ENCODE data around the gene ABCA4.
"Not testable (repeated sequence)": the region's sequence is repeated elsewhere in the genome, so short reads cannot be mapped to it uniquely, and the experiment has no call there.

ABCA4 gene

GRCh38 chr1:93959413-93959812, 161.5 kb downstream of the ABCA4 start:
- no peak for TF ChIP-seq CTCF (IDR thresholded peaks at IDR 0.05; ENCODE audit: low read depth, low read length, missing control alignments)
- Histone ChIP-seq H3K4me3 (ENCODE audit: low read depth, low read length) (no peak overlapping the region), H3K27ac (no peak overlapping the region), H3K27me3 (replicated peaks) (no peaks in the 10 kb centered on the region), H3K36me3 (replicated peaks) (no peaks in the 10 kb centered on the region)
- in situ Hi-C loops (cut with HindIII; ENCODE audit: low pct_ligation_motif_present, low sequenced_read_pairs) = no loop called here
- no peak for DNase-seq

GRCh38 chr1:93958726-93959100, 162.2 kb downstream of the ABCA4 start:
- Histone ChIP-seq H3K4me3 (ENCODE audit: low read depth, low read length) (no peak overlapping the region), H3K27me3 (replicated peaks) (no peaks in the 10 kb centered on the region), H3K27ac (no peak overlapping the region), H3K36me3 (replicated peaks) (no peaks in the 10 kb centered on the region)
- no peak for DNase-seq
- in situ Hi-C loops (cut with HindIII; ENCODE audit: low pct_ligation_motif_present, low sequenced_read_pairs) = no loop called here
- no peak for TF ChIP-seq CTCF (IDR thresholded peaks at IDR 0.05; ENCODE audit: low read depth, low read length, missing control alignments)

GRCh38 chr1:93958032-93958725, 162.8 kb downstream of the ABCA4 start:
- in situ Hi-C loops (cut with HindIII; ENCODE audit: low pct_ligation_motif_present, low sequenced_read_pairs) = no loop called here
- no peak for DNase-seq
- H3K36me3 ChIP-seq (replicated peaks) = no peaks in the 10 kb centered on the region
- no peaks in the 10 kb centered on the region for H3K27me3 ChIP-seq (replicated peaks)
- H3K27ac ChIP-seq = no peak overlapping the region
- no peak overlapping the region for H3K4me3 ChIP-seq (ENCODE audit: low read depth, low read length)
- TF ChIP-seq CTCF (IDR thresholded peaks at IDR 0.05; ENCODE audit: low read depth, low read length, missing control alignments) = no peak

GRCh38 chr1:93955765-93956164, 165.2 kb downstream of the ABCA4 start:
- no peak for DNase-seq
- TF ChIP-seq CTCF (IDR thresholded peaks at IDR 0.05; ENCODE audit: low read depth, low read length, missing control alignments) = no peak
- H3K4me3 ChIP-seq (ENCODE audit: low read depth, low read length) = no peak overlapping the region
- no peaks in the 10 kb centered on the region for H3K36me3 ChIP-seq (replicated peaks)
- in situ Hi-C loops (cut with HindIII; ENCODE audit: low pct_ligation_motif_present, low sequenced_read_pairs) = no loop called here
- no peaks in the 10 kb centered on the region for H3K27me3 ChIP-seq (replicated peaks)
- H3K27ac ChIP-seq = no peak overlapping the region

- H3K4me3 ChIP-seq (ENCODE audit: low read depth, low read length); H3K36me3 ChIP-seq (replicated peaks); H3K27ac ChIP-seq; H3K27me3 ChIP-seq (replicated peaks); DNase-seq; in situ Hi-C loops (cut with HindIII; ENCODE audit: low pct_ligation_motif_present, low sequenced_read_pairs): not testable (repeated sequence)
Measured at GRCh38 chr1:93947002-93947686, 173.8 kb downstream of the ABCA4 start.
